H1 (cell line): ENCODE results near the gene GPA33. TPM values are rescaled to one million over a fixed set of nuclear protein-coding genes. Genes with fewer than 3 reads are reported as not detected.

Source experiments
- CTCF ChIA-PET: fragments of 300-600 bp; sonication (Branson Sonifier 250); formaldehyde crosslinking; loops from one replicate; lab custom pipeline; 2021; ENCODE audit not compliant: partially characterized antibody; lab: Charles Lee
- POLR2A ChIA-PET: fragments of 300-600 bp; sonication (Branson Sonifier 250); formaldehyde crosslinking; loops from one replicate; lab custom pipeline; 2021; ENCODE audit warnings: inconsistent platforms; ENCODE audit not compliant: partially characterized antibody; lab: Charles Lee
- DNase-seq, 2 experiments: peaks; one replicate each; pipeline versions ENCODE4 v3.0.0 to v3.0.0-alpha.2; 2010 to 2022; ENCODE audit warnings: low spot score in 2 of 2, low read depth in 1 of 2, mixed read lengths in 1 of 2
- FAIRE-seq: peaks from 2 replicates; lab custom pipeline; 2011; peaks lifted over from hg19 to GRCh38; lab: Jason Lieb, UNC
- H2AFZ ChIP-seq: 2 replicates; pipeline ENCODE4 v1.8.1; 2012; ENCODE audit warnings: low read length, inconsistent platforms
- H2AK5ac ChIP-seq: 2 replicates; pipeline ENCODE4 v1.6.1; 2013; ENCODE audit warnings: low read depth, low read length
- H2BK120ac ChIP-seq: replicated peaks from 2 replicates; pipeline ENCODE3; 2013; ENCODE audit warnings: low read depth, low read length, inconsistent platforms
- H2BK12ac ChIP-seq: 2 replicates; pipeline ENCODE4 v1.6.1; 2013; ENCODE audit warnings: low read depth, low read length
- H2BK15ac ChIP-seq: 2 replicates; pipeline ENCODE4 v1.6.1; 2013; ENCODE audit warnings: low read length
- H2BK20ac ChIP-seq: 2 replicates; pipeline ENCODE4 v1.6.1; 2013; ENCODE audit warnings: low read length
- H2BK5ac ChIP-seq: 2 replicates; pipeline ENCODE4 v1.6.1; 2013; ENCODE audit warnings: low read depth, low read length
- H3K14ac ChIP-seq: 2 replicates; pipeline ENCODE4 v1.6.1; 2013; ENCODE audit warnings: inconsistent platforms; ENCODE audit not compliant: insufficient read length
- H3K18ac ChIP-seq: 2 replicates; pipeline ENCODE4 v1.6.1; 2013; ENCODE audit warnings: low read length; ENCODE audit errors: extremely low read depth
- H3K23ac ChIP-seq: 2 replicates; pipeline ENCODE4 v1.6.1; 2013; ENCODE audit warnings: inconsistent platforms; ENCODE audit not compliant: insufficient read length
- H3K23me2 ChIP-seq: 2 replicates; pipeline ENCODE4 v1.6.1; 2013; ENCODE audit warnings: low read depth, low read length
- H3K27ac ChIP-seq: 2 replicates; pipeline ENCODE4 v1.6.1; 2011; ENCODE audit warnings: low read depth, low read length, inconsistent platforms
- H3K27me3 ChIP-seq, 4 experiments: replicated peaks in 1 of 4; 1 replicate in 1 of 4; 2 replicates in 3 of 4; pipeline versions ENCODE4 v1.6.1 to v1.8.1; 2011 to 2013; ENCODE audit warnings: low read length in 3 of 4, mild to moderate bottlenecking in 3 of 4, inconsistent platforms in 2 of 4, mixed read lengths in 2 of 4, moderate library complexity in 1 of 4; ENCODE audit not compliant: control insufficient read depth in 3 of 4, insufficient read depth in 3 of 4; ENCODE audit errors: extremely low read depth in 1 of 4
- H3K36me3 ChIP-seq, 4 experiments: 2 replicates each; pipeline versions ENCODE4 v1.6.1 to v1.8.1; 2011 to 2013; ENCODE audit warnings: mild to moderate bottlenecking in 4 of 4, low read length in 3 of 4, moderate library complexity in 2 of 4, control low read depth in 1 of 4, inconsistent platforms in 1 of 4; ENCODE audit not compliant: insufficient read depth in 4 of 4, control insufficient read depth in 2 of 4
- H3K4ac ChIP-seq: replicated peaks from 2 replicates; pipeline ENCODE3; 2013; ENCODE audit warnings: low read length, low read depth, mixed read lengths, inconsistent platforms; ENCODE audit not compliant: insufficient read length
- H3K4me1 ChIP-seq, 4 experiments: replicated peaks in 1 of 4; 1 replicate in 1 of 4; 2 replicates in 3 of 4; pipeline versions ENCODE4 v1.6.1 to v1.8.1; 2011 to 2013; ENCODE audit warnings: low read length in 3 of 4, inconsistent platforms in 2 of 4, mixed read lengths in 1 of 4; ENCODE audit not compliant: insufficient read depth in 4 of 4, control insufficient read depth in 3 of 4
- H3K4me2 ChIP-seq, 2 experiments: 2 replicates each; pipeline versions ENCODE4 v1.6.1 to v1.8.1; 2011 to 2013; ENCODE audit warnings: low read depth in 2 of 2, low read length in 2 of 2, control low read depth in 1 of 2, inconsistent platforms in 1 of 2, mild to moderate bottlenecking in 1 of 2; ENCODE audit not compliant: insufficient read depth in 1 of 2
- H3K4me3 ChIP-seq, 4 experiments: fragments of 200-600, 300-600 bp in 1 of 4; sonication (generic), shearing (Covaris generic), sonication (Bioruptor Twin) in 1 of 4; 2 replicates each; pipeline versions ENCODE4 v1.5.1 to v1.8.1; 2011 to 2016; ENCODE audit warnings: low read length in 4 of 4, low read depth in 3 of 4, control low read depth in 2 of 4, inconsistent platforms in 2 of 4, mild to moderate bottlenecking in 2 of 4, mixed read lengths in 1 of 4, moderate library complexity in 1 of 4; ENCODE audit not compliant: insufficient read depth in 2 of 4; ENCODE audit errors: extremely low read depth in 1 of 4
- H3K56ac ChIP-seq: replicated peaks from 2 replicates; pipeline ENCODE3; 2013; ENCODE audit warnings: low read depth, mild to moderate bottlenecking, mixed read lengths, low read length, inconsistent platforms; ENCODE audit not compliant: insufficient read length
- H3K79me1 ChIP-seq: 2 replicates; pipeline ENCODE4 v1.6.1; 2013; ENCODE audit warnings: low read depth, low read length, control low read depth
- H3K79me2 ChIP-seq, 2 experiments: 2 replicates each; pipeline versions ENCODE4 v1.6.1 to v1.8.1; 2012 to 2013; ENCODE audit warnings: low read length in 2 of 2, mild to moderate bottlenecking in 2 of 2, inconsistent platforms in 1 of 2; ENCODE audit not compliant: insufficient read depth in 2 of 2, control insufficient read depth in 1 of 2
- H3K9ac ChIP-seq, 4 experiments: replicated peaks in 1 of 4; 1 replicate in 1 of 4; 2 replicates in 3 of 4; pipeline versions ENCODE4 v1.6.1 to v1.8.1; 2011 to 2013; ENCODE audit warnings: low read depth in 3 of 4, low read length in 3 of 4, control low read depth in 2 of 4, mild to moderate bottlenecking in 2 of 4, moderate library complexity in 2 of 4, inconsistent platforms in 1 of 4; ENCODE audit errors: extremely low read depth in 1 of 4
- H3K9me3 ChIP-seq, 2 experiments: 2 replicates each; pipeline versions ENCODE4 v1.6.1 to v1.8.1; 2012 to 2013; ENCODE audit warnings: mild to moderate bottlenecking in 2 of 2, moderate library complexity in 2 of 2, control low read depth in 1 of 2, inconsistent platforms in 1 of 2, low read depth in 1 of 2, low read length in 1 of 2, mixed read lengths in 1 of 2; ENCODE audit not compliant: insufficient read depth in 2 of 2
- H4K20me1 ChIP-seq, 2 experiments: replicated peaks in 1 of 2; 2 replicates each; pipeline versions ENCODE3 to v1.8.1; 2011 to 2013; ENCODE audit warnings: inconsistent platforms in 2 of 2, low read length in 2 of 2, mild to moderate bottlenecking in 1 of 2; ENCODE audit not compliant: insufficient read depth in 2 of 2, control insufficient read depth in 1 of 2
- H4K5ac ChIP-seq: 2 replicates; pipeline ENCODE4 v1.6.1; 2013; ENCODE audit warnings: low read length, low read depth, mixed read lengths, inconsistent platforms; ENCODE audit not compliant: insufficient read length
- H4K8ac ChIP-seq: 2 replicates; pipeline ENCODE4 v1.8.0; 2013; ENCODE audit warnings: mild to moderate bottlenecking, moderate library complexity, low read length, inconsistent platforms; ENCODE audit not compliant: insufficient read depth; ENCODE audit errors: extremely low read depth
- H4K91ac ChIP-seq: replicated peaks from 2 replicates; pipeline ENCODE3; 2013; ENCODE audit warnings: low read length, mixed read lengths, inconsistent platforms; ENCODE audit not compliant: insufficient read length
- CBX5 ChIP-seq: fragments of 300-800, 300-1000 bp; sonication (generic); IDR thresholded peaks from 2 replicates; pipeline ENCODE4 v1.7.1; 2016; ENCODE audit warnings: antibody characterized with exemption, low read length, low read depth
- CHD1 ChIP-seq: IDR thresholded peaks from 2 replicates; pipeline ENCODE4 v1.6.1; 2012; ENCODE audit warnings: low read depth, low read length, improper control_type of control experiment
- EP300 ChIP-seq, 2 experiments: IDR thresholded peaks; 1 replicate in 1 of 2; 2 replicates in 1 of 2; pipeline ENCODE4 v1.6.1; 2011 to 2012; ENCODE audit warnings: low read depth in 2 of 2, low read length in 2 of 2, mild to moderate bottlenecking in 2 of 2, borderline replicate concordance in 1 of 2, inconsistent platforms in 1 of 2, moderate library complexity in 1 of 2
- KDM5A ChIP-seq: fragments of 200-600 bp; IDR thresholded peaks from 2 replicates; pipeline ENCODE4 v1.7.1; 2012; ENCODE audit warnings: mild to moderate bottlenecking, low read length, inconsistent platforms, mixed read lengths
- PHF8 ChIP-seq: fragments of 200-600 bp; sonication (generic); conservative IDR thresholded peaks from 2 replicates; pipeline ENCODE4 v1.7.1; 2012; ENCODE audit warnings: low read depth, mild to moderate bottlenecking, inconsistent platforms, low read length, moderate library complexity
- WGBS, 2 experiments: shearing (Covaris generic) in 1 of 2; methylation state at CpG; one replicate each; pipeline versions ENCODE4 v1.1.6 to v1.1.7; 2013 to 2015; ENCODE audit warnings: low lambda C conversion rate in 2 of 2, mixed read lengths in 2 of 2, inconsistent platforms in 1 of 2, low coverage in 1 of 2, missing lambda C conversion rate in 1 of 2; ENCODE audit not compliant: insufficient replicate concordance in 2 of 2, insufficient coverage in 1 of 2, insufficient read length in 1 of 2; ENCODE audit errors: extremely low coverage in 1 of 2, missing lambda C conversion rate in 1 of 2; 5-methylcytosine and 5-hydroxymethylcytosine counted together
- polyA plus RNA-seq, 7 experiments: library from polyadenylated mRNA; depleted of rRNA in 3 of 7; stranded (reverse) in 5 of 7; unstranded in 2 of 7; fragments of >200 nt in 5 of 7; fragments of 200-250 nt in 2 of 7; gene quantifications; 1 replicate in 5 of 7; 2 replicates in 1 of 7; 4 replicates in 1 of 7; pipeline versions ENCODE4 v1.2.1 to v1.2.3, GENCODE V29; 2011 to 2013; ENCODE audit warnings: missing spikeins in 2 of 7, mixed read lengths in 2 of 7
- total RNA-seq: library from RNA; stranded (reverse); fragmentation: NEBNext Ultra II Directional; extraction: Animal tissue kit (Norgen Biotek cat#: 25700); gene quantifications from 2 replicates; pipeline ENCODE4 v1.2.1, GENCODE V29; 2021

The GPA33 gene
- total and polyA plus RNA-seq, 2 of the 8 experiments (the other 6 are each of a cell fraction or from before 2014, with no cell fraction given), result 0.19 to 0.67 TPM

DNA sequence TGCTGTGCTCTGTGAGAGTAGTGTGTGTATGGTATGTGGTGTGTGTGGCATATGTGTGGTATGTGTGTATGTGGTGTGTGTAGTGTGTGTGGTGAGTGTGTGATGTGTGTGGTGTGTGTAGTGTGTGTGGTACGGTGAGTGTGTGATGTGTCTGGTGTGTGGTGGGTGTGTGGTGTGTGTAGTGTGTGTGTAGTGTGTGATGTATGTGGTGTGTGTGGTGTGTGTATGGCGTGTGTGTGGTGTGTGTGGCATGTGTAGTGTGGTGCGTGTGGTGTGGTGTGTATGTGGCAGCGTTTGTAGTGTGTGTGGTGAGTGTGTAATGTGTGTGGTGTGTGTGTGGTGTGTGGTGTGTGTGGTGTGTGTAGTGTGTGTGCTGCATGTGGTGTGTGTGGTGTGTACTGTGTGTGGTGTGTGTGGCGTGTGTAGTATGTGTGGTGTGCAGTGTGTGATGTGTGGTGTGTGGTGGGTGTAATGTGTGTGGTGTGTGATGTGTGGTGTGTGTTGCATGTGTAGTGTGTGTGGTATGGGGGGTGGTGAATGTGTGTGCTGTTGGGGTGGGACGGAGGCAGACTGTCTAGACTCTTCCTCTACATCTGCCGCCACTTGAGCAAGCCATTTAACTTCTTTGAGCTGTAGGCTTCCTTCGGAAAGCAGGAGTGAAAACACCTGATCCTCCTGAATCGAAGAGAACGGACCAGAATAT, 33.5 kb downstream of the GPA33 start:
- H3K27me3 ChIP-seq, result no peaks in the 10 kb centered on the region
- no peaks in the 10 kb centered on the region for H3K9me3 ChIP-seq
- DNase-seq (no peak), FAIRE-seq (no peak)
- no peak overlapping the region for H2BK120ac ChIP-seq
- no peaks in the 10 kb centered on the region for H3K79me2 ChIP-seq
- no peak overlapping the region for H2BK20ac ChIP-seq
- H4K91ac ChIP-seq, result peak overlapping the region; percentile 75
- no peak overlapping the region for H3K4me3 ChIP-seq
- H3K14ac ChIP-seq, result no peak overlapping the region
- no peak overlapping the region for H3K4ac ChIP-seq
- no peak overlapping the region for H3K27ac ChIP-seq
- H3K4me1 ChIP-seq, result peaks cover 0 to 8% (median 2%) of the 10 kb centered on the region in 4 experiments; a peak in 4 of 7 replicates
- no peak for TF ChIP-seq CHD1
- TF ChIP-seq KDM5A, result no peak
- TF ChIP-seq PHF8, result no peak
- no peak for TF ChIP-seq EP300 (IDR thresholded peaks at IDR 0.05; ENCODE audit: borderline replicate concordance in 1 of 2, low read depth in 2 of 2, low read length in 2 of 2)
- TF ChIP-seq CBX5, result no peak
- H3K9ac ChIP-seq, result no peak overlapping the region
- H2BK12ac ChIP-seq, result peak overlapping the region; percentile 65; the same call in 1 of the 2 replicates
- no peak overlapping the region for H2BK5ac ChIP-seq
- peaks cover 0 to 7% of the 10 kb centered on the region in 2 experiments for H4K20me1 ChIP-seq
- H2BK15ac ChIP-seq, result peak overlapping the region; percentile 88
- no peak overlapping the region for H2AFZ ChIP-seq
- CTCF ChIA-PET, result interaction anchor here (0.5 to 18.6 kb wide), 32 partner anchors 9 to 823 kb away, joined by 3 to 874 read pairs (median 4); partner anchors contain the start of genes ILDR2, STYXL2 and TADA1
- H3K23ac ChIP-seq, result no peak overlapping the region
- no peak overlapping the region for H3K4me2 ChIP-seq
- H2AK5ac ChIP-seq, result peak overlapping the region; percentile 92
- WGBS, 2 experiments, result 77 to 100% methylated on average over 1 to 10 of the region's 10 CpGs
- H3K79me1 ChIP-seq, result no peaks in the 10 kb centered on the region
- POLR2A ChIA-PET, result interaction anchor here (1.4 kb wide), 1 partner anchor 183 kb away, joined by 4 read pairs; no protein-coding TSS in a partner anchor
- peaks cover 8% of the 10 kb centered on the region for H3K23me2 ChIP-seq
- peak overlapping the region; percentile 100 for H3K56ac ChIP-seq
- H4K8ac ChIP-seq, result no peak overlapping the region
- H4K5ac ChIP-seq, result no peak overlapping the region
- H3K36me3 ChIP-seq, result no peaks in the 10 kb centered on the region
- no peak overlapping the region for H3K18ac ChIP-seq
